Mesenchymal stem cell (in vitro differentiated cells and primary cell): ENCODE measurements around the gene STAG1.

Experiments used
- DNase-seq: peaks from one replicate; pipeline ENCODE4 v3.0.0-alpha.2; 2013
- H2AFZ ChIP-seq: one replicate; pipeline ENCODE4 v1.6.1; 2013; ENCODE audit warnings: low read depth, mild to moderate bottlenecking, control low read depth, inconsistent platforms, low read length, moderate library complexity
- H2AK5ac ChIP-seq: 2 replicates; pipeline ENCODE4 v1.6.1; 2013; ENCODE audit warnings: low read length, moderate library complexity, mild to moderate bottlenecking, inconsistent platforms; ENCODE audit not compliant: severe bottlenecking
- H2BK120ac ChIP-seq: one replicate; pipeline ENCODE4 v1.6.1; 2013; ENCODE audit warnings: low read depth, mild to moderate bottlenecking, inconsistent platforms, low read length, moderate library complexity
- H2BK12ac ChIP-seq, 2 experiments: one replicate each; pipeline ENCODE4 v1.6.1; 2013; ENCODE audit warnings: inconsistent platforms in 2 of 2, low read length in 2 of 2, mild to moderate bottlenecking in 2 of 2, moderate library complexity in 2 of 2, control low read depth in 1 of 2
- H2BK15ac ChIP-seq: one replicate; pipeline ENCODE4 v1.6.1; 2013; ENCODE audit warnings: mild to moderate bottlenecking, low read depth, inconsistent platforms; ENCODE audit not compliant: poor library complexity, severe bottlenecking
- H2BK5ac ChIP-seq: 2 replicates; pipeline ENCODE4 v1.6.1; 2013; ENCODE audit warnings: low read depth, mild to moderate bottlenecking, low read length, control low read depth, inconsistent platforms; ENCODE audit not compliant: poor library complexity, severe bottlenecking
- H3K14ac ChIP-seq, 2 experiments: one replicate each; pipeline ENCODE4 v1.6.1; 2013; ENCODE audit warnings: inconsistent platforms in 2 of 2, low read length in 2 of 2, control low read depth in 1 of 2, mild to moderate bottlenecking in 1 of 2, moderate library complexity in 1 of 2
- H3K18ac ChIP-seq, 2 experiments: one replicate each; pipeline ENCODE4 v1.6.1; 2013; ENCODE audit warnings: inconsistent platforms in 2 of 2, low read length in 2 of 2, control low read depth in 1 of 2, low read depth in 1 of 2, mild to moderate bottlenecking in 1 of 2
- H3K23ac ChIP-seq, 2 experiments: one replicate each; pipeline ENCODE4 v1.6.1; 2013; ENCODE audit warnings: inconsistent platforms in 2 of 2, low read length in 2 of 2, mild to moderate bottlenecking in 2 of 2, moderate library complexity in 2 of 2, control low read depth in 1 of 2
- H3K27ac ChIP-seq: 2 replicates; pipeline ENCODE4 v1.5.1; 2013; ENCODE audit warnings: mild to moderate bottlenecking, moderate library complexity, low read length, control low read depth, inconsistent platforms; ENCODE audit not compliant: poor library complexity, severe bottlenecking
- H3K27me3 ChIP-seq, 2 experiments: 2 replicates each; pipeline versions ENCODE4 v1.6.1 to v1.7.0; 2013; ENCODE audit warnings: low read length in 2 of 2, mild to moderate bottlenecking in 2 of 2, moderate library complexity in 2 of 2, control low read depth in 1 of 2, inconsistent platforms in 1 of 2; ENCODE audit not compliant: control insufficient read depth in 1 of 2, insufficient read depth in 1 of 2
- H3K36me3 ChIP-seq, 2 experiments: 2 replicates each; pipeline versions ENCODE4 v1.6.1 to v1.7.0; 2013; ENCODE audit warnings: low read length in 2 of 2, control low read depth in 1 of 2, inconsistent platforms in 1 of 2, low read depth in 1 of 2, mild to moderate bottlenecking in 1 of 2; ENCODE audit not compliant: insufficient read depth in 2 of 2, control insufficient read depth in 1 of 2
- H3K4ac ChIP-seq, 2 experiments: one replicate each; pipeline ENCODE4 v1.6.1; 2013; ENCODE audit warnings: inconsistent platforms in 2 of 2, low read length in 2 of 2, mild to moderate bottlenecking in 2 of 2, moderate library complexity in 2 of 2, control low read depth in 1 of 2, low read depth in 1 of 2
- H3K4me1 ChIP-seq: 2 replicates; pipeline ENCODE4 v1.6.1; 2013; ENCODE audit warnings: low read depth, low read length, control low read depth; ENCODE audit not compliant: control insufficient read depth, insufficient read depth
- H3K4me2 ChIP-seq: 2 replicates; pipeline ENCODE4 v1.6.1; 2013; ENCODE audit warnings: low read length, mild to moderate bottlenecking, inconsistent platforms; ENCODE audit not compliant: poor library complexity, severe bottlenecking
- H3K4me3 ChIP-seq, 2 experiments: 2 replicates each; pipeline versions ENCODE4 v1.5.1 to v1.7.0; 2013; ENCODE audit warnings: low read length in 2 of 2, mild to moderate bottlenecking in 2 of 2, control low read depth in 1 of 2, low read depth in 1 of 2; ENCODE audit not compliant: insufficient read depth in 1 of 2
- H3K79me1 ChIP-seq: replicated peaks from 2 replicates; pipeline ENCODE4 v1.6.1; 2013; ENCODE audit warnings: mild to moderate bottlenecking, control low read depth, low read length, inconsistent platforms; ENCODE audit not compliant: poor library complexity, severe bottlenecking
- H3K9ac ChIP-seq: 2 replicates; pipeline ENCODE4 v1.7.0; 2013; ENCODE audit warnings: mild to moderate bottlenecking, low read length, moderate library complexity
- H3K9me3 ChIP-seq: 2 replicates; pipeline ENCODE4 v1.7.0; 2013; ENCODE audit warnings: mild to moderate bottlenecking, low read length; ENCODE audit not compliant: control insufficient read depth
- H4K8ac ChIP-seq: one replicate; pipeline ENCODE4 v1.6.1; 2013; ENCODE audit warnings: inconsistent platforms, mild to moderate bottlenecking, low read length, moderate library complexity
- H4K91ac ChIP-seq: one replicate; pipeline ENCODE4 v1.6.1; 2013; ENCODE audit warnings: mild to moderate bottlenecking, low read length, inconsistent platforms
- whole genome bisulfite sequencing: methylation state at CpG from one replicate; pipeline ENCODE4 v1.1.7; 2013; ENCODE audit warnings: mixed read lengths; 5-methylcytosine and 5-hydroxymethylcytosine counted together

STAG1 gene

DNA sequence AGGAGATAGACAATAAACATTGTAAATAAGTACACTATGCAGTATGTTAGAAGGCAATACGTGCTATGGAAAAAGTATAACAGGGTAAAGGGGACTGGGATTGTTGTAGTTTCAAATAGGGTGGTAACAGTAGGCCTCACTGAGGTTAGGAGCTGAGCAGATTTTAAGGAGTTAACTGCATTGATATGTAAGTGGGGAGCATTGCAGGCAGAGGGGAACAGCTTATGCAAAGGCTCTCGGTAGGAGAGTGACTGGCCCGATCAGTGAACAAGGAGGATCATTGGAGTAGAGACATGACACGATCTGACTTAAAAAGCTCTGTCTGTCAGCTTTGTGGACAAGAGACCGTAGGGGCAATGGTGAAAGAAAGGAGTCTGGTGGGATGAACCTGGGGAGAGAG is 455.2 kb downstream of the STAG1 start:
- WGBS, result 72% methylated on average over 5 of the region's 5 CpGs
- Histone ChIP-seq H3K4ac (no peak overlapping the region), H4K91ac (no peak overlapping the region), H2BK12ac (no peak overlapping the region), H2BK15ac (no peak overlapping the region), H3K23ac (no peak overlapping the region), H3K36me3 (peaks cover 36 to 77% of the 10 kb centered on the region in 2 experiments), H3K9me3 (no peaks in the 10 kb centered on the region), H3K27ac (no peak overlapping the region), H3K18ac (no peak overlapping the region), H2AK5ac (no peak overlapping the region), H3K4me2 (no peak overlapping the region), H2BK120ac (no peak overlapping the region), H2AFZ (no peak overlapping the region), H4K8ac (no peak overlapping the region), H3K14ac (no peak overlapping the region), H3K79me1 (peaks cover 9% of the 10 kb centered on the region), H3K4me1 (no peaks in the 10 kb centered on the region), H3K4me3 (no peak overlapping the region), H3K27me3 (no peaks in the 10 kb centered on the region), H3K9ac (no peak overlapping the region), H2BK5ac (no peak overlapping the region)
- no peak for DNase-seq

DNA sequence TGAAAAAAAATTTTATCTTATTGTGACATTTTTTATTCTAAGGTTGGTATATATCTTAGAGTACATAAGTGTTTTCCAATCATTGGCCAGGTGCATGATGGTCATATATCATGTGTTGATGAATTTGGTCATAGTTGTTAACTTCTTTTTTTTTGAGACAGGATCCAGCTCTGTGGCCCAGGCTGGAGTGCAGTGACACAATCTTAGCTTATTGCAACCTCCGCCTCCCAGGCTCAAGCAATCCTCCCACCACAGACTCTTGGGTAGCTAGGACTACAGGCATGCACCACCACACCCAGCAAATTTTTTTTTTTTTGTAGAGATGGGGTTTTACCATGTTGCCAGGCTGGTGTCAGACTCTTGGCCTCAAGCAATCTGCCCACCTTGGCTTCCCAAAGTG is 458.0 kb downstream of the STAG1 start:
- no peak overlapping the region for H4K91ac ChIP-seq
- H2BK5ac ChIP-seq, result no peak overlapping the region
- no peak for DNase-seq
- no peak overlapping the region for H3K18ac ChIP-seq
- H2BK12ac ChIP-seq, result no peak overlapping the region
- no peak overlapping the region for H3K14ac ChIP-seq
- H4K8ac ChIP-seq, result no peak overlapping the region
- H3K27ac ChIP-seq, result no peak overlapping the region
- no CpG with 5 or more reads among the region's 1 CpG for WGBS
- no peak overlapping the region for H3K9ac ChIP-seq
- peaks cover 12% of the 10 kb centered on the region for H3K79me1 ChIP-seq
- no peak overlapping the region for H3K4me3 ChIP-seq
- no peak overlapping the region for H2BK15ac ChIP-seq
- H3K23ac ChIP-seq, result no peak overlapping the region
- no peaks in the 10 kb centered on the region for H3K4me1 ChIP-seq
- H3K27me3 ChIP-seq, result no peaks in the 10 kb centered on the region
- no peak overlapping the region for H2BK120ac ChIP-seq
- no peaks in the 10 kb centered on the region for H3K9me3 ChIP-seq
- H3K36me3 ChIP-seq, result peaks cover 21 to 57% of the 10 kb centered on the region in 2 experiments
- H2AFZ ChIP-seq, result no peak overlapping the region
- H2AK5ac ChIP-seq, result no peak overlapping the region
- no peak overlapping the region for H3K4ac ChIP-seq
- H3K4me2 ChIP-seq, result no peak overlapping the region

DNA sequence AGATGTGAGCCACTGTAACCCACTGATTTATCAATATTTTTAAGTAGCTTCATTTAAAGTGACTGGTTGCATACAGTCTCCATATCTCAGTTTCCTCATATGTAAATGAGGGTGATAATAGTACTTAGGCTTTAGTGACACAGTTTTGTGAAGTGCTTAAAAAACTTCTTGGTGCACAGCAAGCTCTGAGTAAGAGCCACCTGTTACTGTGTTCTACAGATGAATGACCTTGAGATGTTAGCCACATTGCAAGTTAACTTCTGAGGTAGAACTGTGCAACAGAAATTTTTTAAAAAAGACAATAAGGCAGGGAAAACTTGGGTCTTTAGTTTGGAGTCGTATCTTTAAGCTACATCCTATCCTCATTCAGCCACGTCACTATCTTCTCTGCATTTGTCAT is 458.9 kb downstream of the STAG1 start:
- no peak overlapping the region for H2BK120ac ChIP-seq
- no peak overlapping the region for H3K4me2 ChIP-seq
- no peaks in the 10 kb centered on the region for H3K9me3 ChIP-seq
- H3K36me3 ChIP-seq, result peaks cover 18 to 49% of the 10 kb centered on the region in 2 experiments
- no peak for DNase-seq
- H2AK5ac ChIP-seq, result no peak overlapping the region
- H2BK5ac ChIP-seq, result no peak overlapping the region
- H4K91ac ChIP-seq, result no peak overlapping the region
- H3K4ac ChIP-seq, result no peak overlapping the region
- H3K14ac ChIP-seq, result no peak overlapping the region
- no peaks in the 10 kb centered on the region for H3K4me1 ChIP-seq
- no peak overlapping the region for H4K8ac ChIP-seq
- no peak overlapping the region for H3K9ac ChIP-seq
- no peak overlapping the region for H2BK15ac ChIP-seq
- H2AFZ ChIP-seq, result no peak overlapping the region
- H2BK12ac ChIP-seq, result no peak overlapping the region
- H3K23ac ChIP-seq, result no peak overlapping the region
- WGBS, result 96% methylated on average over 2 of the region's 2 CpGs
- no peaks in the 10 kb centered on the region for H3K27me3 ChIP-seq
- H3K4me3 ChIP-seq, result no peak overlapping the region
- no peak overlapping the region for H3K18ac ChIP-seq
- H3K27ac ChIP-seq, result no peak overlapping the region
- peaks cover 14% of the 10 kb centered on the region for H3K79me1 ChIP-seq

DNA sequence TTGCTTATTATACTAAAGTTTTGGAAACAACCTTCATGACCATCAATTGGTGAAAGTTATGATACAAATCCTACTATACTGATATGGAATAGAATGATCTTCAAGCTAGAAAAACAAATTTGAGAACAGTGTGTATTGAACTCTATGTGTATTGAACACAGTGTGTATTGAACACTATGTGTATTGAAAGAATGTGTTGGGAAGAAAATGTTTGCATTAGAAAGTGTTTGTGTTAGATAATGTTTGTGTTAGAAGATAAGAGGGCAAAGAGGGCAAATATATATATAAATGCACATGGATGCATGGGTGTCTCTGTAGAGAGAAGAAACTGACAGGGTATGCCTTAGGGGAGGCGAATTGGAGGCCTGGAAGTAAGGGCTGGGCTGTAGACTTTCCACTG is 459.7 kb downstream of the STAG1 start:
- Histone ChIP-seq H3K27me3 (no peaks in the 10 kb centered on the region), H3K4me1 (no peaks in the 10 kb centered on the region), H3K18ac (no peak overlapping the region), H3K4me2 (no peak overlapping the region), H3K9me3 (no peaks in the 10 kb centered on the region), H3K4ac (no peak overlapping the region), H2BK120ac (no peak overlapping the region), H3K14ac (no peak overlapping the region), H4K91ac (no peak overlapping the region), H3K4me3 (no peak overlapping the region), H3K79me1 (peaks cover 15% of the 10 kb centered on the region), H2BK12ac (no peak overlapping the region), H2AFZ (no peak overlapping the region), H4K8ac (no peak overlapping the region), H2AK5ac (no peak overlapping the region), H3K36me3 (peaks cover 13 to 46% of the 10 kb centered on the region in 2 experiments), H3K9ac (no peak overlapping the region), H2BK5ac (no peak overlapping the region), H3K23ac (no peak overlapping the region), H3K27ac (no peak overlapping the region), H2BK15ac (no peak overlapping the region)
- no CpG with 5 or more reads among the region's 1 CpG for WGBS
- DNase-seq, result no peak
